Measurements from ENCODE around the gene GRHPR.

- TF ChIP-seq E2F6 (IDR thresholded peaks at IDR 0.05) (no peak), MAX (IDR thresholded peaks at IDR 0.05) (no peak), CEBPB (IDR thresholded peaks at IDR 0.05; ENCODE audit: low read depth, low read length) (no peak), CREB1 (IDR thresholded peaks at IDR 0.05) (no peak), CTCF (IDR thresholded peaks at IDR 0.05; ENCODE audit: control extremely low read depth in 1 of 3, insufficient read depth in 1 of 3, low read depth in 1 of 3, low read length in 3 of 3) (no peak), ASH2L (IDR thresholded peaks at IDR 0.05; ENCODE audit: low read length) (no peak), SP2 (IDR thresholded peaks at IDR 0.05; ENCODE audit: low read length) (no peak), ZNF274 (IDR thresholded peaks at IDR 0.05; ENCODE audit: borderline replicate concordance, extremely low read depth, low read length) (no peak), EP300 (IDR thresholded peaks at IDR 0.05; ENCODE audit: borderline replicate concordance in 1 of 2, low read depth in 2 of 2, low read length in 2 of 2) (no peak), EZH2 (IDR thresholded peaks at IDR 0.05; ENCODE audit: low read depth, low read length, severe bottlenecking) (no peak), SUZ12 (IDR thresholded peaks at IDR 0.05; ENCODE audit: low read length) (no peak)
These were observed 44.5 kb upstream of the GRHPR start for GRCh38 chr9:37377688-37378612.

All from H1 (cell line).